ENCODE results near the gene LRRC46. TPM values are rescaled to one million over a fixed set of nuclear protein-coding genes. Genes with fewer than 3 reads are reported as not detected.

Gene LRRC46
- total and polyA plus RNA-seq, 2 of the 13 experiments (the other 11 are each of a cell fraction or from before 2014, with no cell fraction given) = 0.09 TPM

DNA sequence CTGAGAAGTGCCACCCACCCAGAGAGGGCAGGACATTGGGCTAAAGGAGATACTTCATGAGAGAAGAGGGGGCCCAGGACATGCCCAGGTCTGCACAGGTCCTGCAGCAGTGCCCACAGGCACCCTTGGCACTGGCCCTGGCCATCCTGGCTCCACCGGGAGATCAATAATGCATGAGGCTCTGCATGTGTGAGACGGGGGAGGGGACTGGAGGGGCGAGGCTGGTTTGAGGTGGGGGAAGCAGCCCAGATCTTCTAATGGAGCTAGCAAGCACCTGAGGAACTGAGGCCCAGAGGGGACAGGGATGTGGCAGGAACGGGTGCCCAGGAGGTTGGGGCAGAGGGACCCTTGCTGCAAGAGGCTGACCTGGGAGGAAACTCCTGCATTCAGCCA is 10.4 kb upstream of the LRRC46 start:
- in situ Hi-C loops (cut with HindIII; ENCODE audit: extremely low pct_ligation_motif_present, low pct_unique_long_range_greater_than_20kb) (no loop called here), intact Hi-C loops (cut with micrococcal nuclease; ENCODE audit: unreplicated experiment) (no loop called here)
- Histone ChIP-seq H3K79me2 (ENCODE audit: insufficient read depth, low read length) (no peaks in the 10 kb centered on the region), H3K4me2 (ENCODE audit: low read depth, low read length) (peak overlapping the region; percentile 88), H3K27me3 (ENCODE audit: control insufficient read depth in 1 of 2, insufficient read depth in 2 of 2, low read length in 2 of 2) (no peaks in the 10 kb centered on the region; a peak in 1 of 5 replicates), H3K36me3 (replicated peaks in 1 of 2; ENCODE audit: control insufficient read depth in 1 of 2, insufficient read depth in 2 of 2, low read length in 2 of 2) (peaks cover 16 to 35% of the 10 kb centered on the region in 2 experiments; a peak in 4 of 5 replicates), H3K4me3 (replicated peaks in 1 of 3; ENCODE audit: insufficient read depth in 1 of 3, low read depth in 2 of 3, low read length in 3 of 3) (peak overlapping the region; percentile 73 to 90 (median 73)), H3K4me1 (ENCODE audit: insufficient read depth, low read length) (peaks cover 19% of the 10 kb centered on the region), H3K9ac (ENCODE audit: insufficient read depth, low read depth, low read length) (peak overlapping the region; percentile 78), H4K20me1 (ENCODE audit: insufficient read depth, low read length) (no peaks in the 10 kb centered on the region), H3K9me3 (ENCODE audit: low read length) (no peaks in the 10 kb centered on the region), H3K27ac (ENCODE audit: extremely low read length, insufficient read depth, low read length) (peak overlapping the region; percentile 5), H2AFZ (ENCODE audit: low read length) (no peak overlapping the region)
- FAIRE-seq (no peak), DNase-seq (ENCODE audit: low spot score) (no peak), ATAC-seq (peak; percentile 15)
- no TSS peak for BruUV-seq (replicated peaks)
- TF ChIP-seq ZNF543 (CRISPR knock-in tag; IDR thresholded peaks at IDR 0.05) = 0 out of 2 replicates have a peak, but pooled peaks have one; percentile 10
- peak; percentile 17; the same call in 1 of the 2 replicates for TF ChIP-seq ZNF281 (CRISPR knock-in tag; IDR thresholded peaks at IDR 0.05; ENCODE audit: borderline replicate concordance)
- peak; percentile 27; the same call in 1 of the 2 replicates for TF ChIP-seq ZHX1 (CRISPR knock-in tag; IDR thresholded peaks at IDR 0.05; ENCODE audit: low read depth)
- no peak for TF ChIP-seq ATRX (CRISPR knock-in tag; IDR thresholded peaks at IDR 0.05; ENCODE audit: borderline replicate concordance)
- TF ChIP-seq ZNF280B (CRISPR knock-in tag; IDR thresholded peaks at IDR 0.05; ENCODE audit: borderline replicate concordance) = peak; percentile 6; the same call in 1 of the 2 replicates
- TF ChIP-seq ZNF160 (CRISPR knock-in tag; IDR thresholded peaks at IDR 0.05) = no peak
- ChIA-PET POLR2A (interaction anchor here (0.9 to 2.5 kb wide), 7 partner anchors 10 to 133 kb away, joined by 3 to 58 read pairs (median 4); partner anchors contain the start of genes LRRC46, MRPL10, PNPO and SCRN2), CTCF (ENCODE audit: low intra/inter-chr PET ratio, low total read pairs) (no interaction called here)
- WGBS (ENCODE audit: low lambda C conversion rate) = 0% methylated on average over 4 of the region's 4 CpGs

All from HepG2 (cell line).